ENCODE data around the gene GLIPR2. TPM values are rescaled to one million over a fixed set of nuclear protein-coding genes. Genes with fewer than 3 reads are reported as not detected.

GLIPR2 gene
- polyA plus RNA-seq, 1 donor (not counting 4 experiments of a cell fraction or from before 2014, with no cell fraction given), result 3.7 TPM

DNA sequence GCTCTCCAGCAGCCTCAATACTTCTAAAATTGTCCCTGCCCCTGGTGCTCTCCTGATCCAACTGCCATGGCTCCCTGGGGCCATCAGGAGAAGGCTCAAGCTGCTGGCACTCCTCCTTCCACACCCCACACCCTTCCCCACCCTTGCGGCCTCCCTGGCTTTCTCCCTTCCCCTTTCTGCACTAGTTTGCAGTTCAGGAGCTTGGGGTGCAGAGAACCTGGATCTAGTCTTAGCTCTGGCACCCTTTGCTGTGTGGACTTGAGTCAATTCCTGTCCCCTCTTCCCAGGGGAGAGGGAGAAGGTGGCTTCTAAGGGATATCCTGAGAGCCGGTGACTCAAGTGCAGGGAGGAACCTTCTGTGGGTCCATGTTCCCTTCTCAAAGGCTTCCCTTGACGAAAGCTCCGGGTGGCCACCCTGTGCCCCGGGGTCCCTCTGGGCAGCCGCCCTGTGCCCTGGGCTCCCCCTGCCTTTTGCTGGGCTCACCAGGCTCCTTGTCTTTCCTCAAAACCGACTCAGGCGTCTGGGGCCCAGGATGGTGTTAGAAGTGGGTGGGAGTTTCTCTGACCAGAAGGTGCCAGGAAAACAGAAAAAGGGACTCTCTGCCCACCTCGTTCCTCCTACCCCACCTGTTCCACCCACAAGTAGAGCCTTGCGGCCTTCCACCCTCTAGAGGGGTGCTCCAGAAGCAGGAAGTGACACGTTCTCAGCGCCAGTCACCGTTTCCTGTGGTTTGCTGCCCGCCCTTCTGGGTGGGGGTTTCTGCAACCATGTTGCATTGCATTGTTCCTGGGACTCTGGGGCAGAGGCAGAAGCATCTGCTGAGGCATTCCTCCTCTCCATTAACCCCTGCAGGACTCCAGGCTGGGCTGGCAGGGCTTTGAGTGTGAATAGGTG, 15.0 kb downstream of the GLIPR2 start:
- Histone ChIP-seq H4K20me1 (ENCODE audit: control insufficient read depth, extremely low read depth, insufficient read depth, low read length) (no peaks in the 10 kb centered on the region), H3K79me2 (ENCODE audit: control insufficient read depth, insufficient read depth, low read length) (no peaks in the 10 kb centered on the region), H3K27me3 (ENCODE audit: control insufficient read depth, extremely low read depth, insufficient read depth, low read length) (peaks cover 4% of the 10 kb centered on the region), H3K4me1 (ENCODE audit: control insufficient read depth, extremely low read depth, insufficient read depth, low read length) (peaks cover 4% of the 10 kb centered on the region), H3K27ac (ENCODE audit: control insufficient read depth, insufficient read depth, low read length) (no peak overlapping the region), H3K9ac (ENCODE audit: control insufficient read depth, extremely low read depth, insufficient read depth, low read length) (no peak overlapping the region), H2AFZ (ENCODE audit: control insufficient read depth, low read length) (no peak overlapping the region), H3K9me1 (ENCODE audit: control insufficient read depth, extremely low read depth, insufficient read depth, low read length) (no peaks in the 10 kb centered on the region), H3K4me2 (ENCODE audit: control insufficient read depth, extremely low read depth, insufficient read depth, low read depth, low read length) (no peak overlapping the region), H3K9me3 (ENCODE audit: control insufficient read depth, low read depth, low read length) (no peaks in the 10 kb centered on the region), H3K36me3 (ENCODE audit: control insufficient read depth in 2 of 2, extremely low read depth in 1 of 2, insufficient read depth in 2 of 2, low read length in 2 of 2) (no peaks in the 10 kb centered on the region), H3K4me3 (ENCODE audit: control insufficient read depth in 2 of 3, extremely low read depth in 1 of 3, insufficient read depth in 2 of 3, low read depth in 1 of 3, low read length in 3 of 3) (no peak overlapping the region)
- DNase-seq (ENCODE audit: low read depth, low spot score) (no peak), FAIRE-seq (no peak)
- dilution Hi-C loops (cut with MboI; ENCODE audit: extremely low pct_ligation_motif_present, low sequenced_read_pairs), result no loop called here
- TF ChIP-seq, protein P1, sequence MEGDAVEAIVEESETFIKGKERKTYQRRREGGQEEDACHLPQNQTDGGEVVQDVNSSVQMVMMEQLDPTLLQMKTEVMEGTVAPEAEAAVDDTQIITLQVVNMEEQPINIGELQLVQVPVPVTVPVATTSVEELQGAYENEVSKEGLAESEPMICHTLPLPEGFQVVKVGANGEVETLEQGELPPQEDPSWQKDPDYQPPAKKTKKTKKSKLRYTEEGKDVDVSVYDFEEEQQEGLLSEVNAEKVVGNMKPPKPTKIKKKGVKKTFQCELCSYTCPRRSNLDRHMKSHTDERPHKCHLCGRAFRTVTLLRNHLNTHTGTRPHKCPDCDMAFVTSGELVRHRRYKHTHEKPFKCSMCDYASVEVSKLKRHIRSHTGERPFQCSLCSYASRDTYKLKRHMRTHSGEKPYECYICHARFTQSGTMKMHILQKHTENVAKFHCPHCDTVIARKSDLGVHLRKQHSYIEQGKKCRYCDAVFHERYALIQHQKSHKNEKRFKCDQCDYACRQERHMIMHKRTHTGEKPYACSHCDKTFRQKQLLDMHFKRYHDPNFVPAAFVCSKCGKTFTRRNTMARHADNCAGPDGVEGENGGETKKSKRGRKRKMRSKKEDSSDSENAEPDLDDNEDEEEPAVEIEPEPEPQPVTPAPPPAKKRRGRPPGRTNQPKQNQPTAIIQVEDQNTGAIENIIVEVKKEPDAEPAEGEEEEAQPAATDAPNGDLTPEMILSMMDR (optimal IDR thresholded peaks at IDR 0.05 in 1 of 3, IDR thresholded peaks at IDR 0.05 in 1 of 3, conservative IDR thresholded peaks at IDR 0.05 in 1 of 3; ENCODE audit: extremely low read depth in 1 of 3, insufficient read depth in 2 of 3, low read length in 3 of 3), result no peak
- no peak for TF ChIP-seq EZH2 (IDR thresholded peaks at IDR 0.05; ENCODE audit: low read length)

DNA sequence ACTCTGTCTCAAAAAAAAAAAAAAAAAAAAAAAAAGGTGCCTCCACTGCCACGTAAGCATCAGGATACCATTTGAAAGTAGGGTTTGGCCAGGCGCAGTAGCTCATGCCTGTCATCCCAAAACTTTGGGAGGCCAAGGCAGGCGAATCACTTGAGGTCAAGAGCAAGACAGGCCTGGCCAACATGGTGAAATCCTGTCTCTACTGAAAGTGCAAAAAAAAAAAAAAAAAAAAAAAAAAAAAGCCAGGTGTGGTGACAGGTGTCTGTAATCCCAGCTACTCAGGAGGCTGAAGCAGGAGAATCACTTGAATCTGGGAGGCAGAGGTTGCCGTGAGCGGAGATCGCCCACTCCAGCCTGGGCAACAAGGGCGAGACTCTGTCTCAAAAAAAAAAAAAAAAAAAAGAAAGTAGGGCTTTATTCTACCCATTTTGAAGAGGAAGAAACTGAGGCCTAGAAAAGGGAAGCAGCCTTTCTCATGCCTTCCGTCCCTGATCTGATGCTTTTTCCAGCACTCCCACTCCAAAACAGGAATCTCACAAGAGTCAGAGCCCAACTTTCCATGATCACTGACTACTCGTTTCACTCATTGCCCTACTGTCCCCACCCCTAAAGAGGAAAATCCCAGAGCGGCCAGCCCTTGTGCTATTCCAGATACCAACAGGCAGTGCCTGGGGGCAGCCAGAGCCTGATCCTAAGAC, 16.4 kb downstream of the GLIPR2 start:
- Histone ChIP-seq H3K27me3 (ENCODE audit: control insufficient read depth, extremely low read depth, insufficient read depth, low read length) (peaks cover 4% of the 10 kb centered on the region), H3K9me3 (ENCODE audit: control insufficient read depth, low read depth, low read length) (no peaks in the 10 kb centered on the region), H3K9ac (ENCODE audit: control insufficient read depth, extremely low read depth, insufficient read depth, low read length) (no peak overlapping the region), H3K9me1 (ENCODE audit: control insufficient read depth, extremely low read depth, insufficient read depth, low read length) (no peaks in the 10 kb centered on the region), H3K36me3 (ENCODE audit: control insufficient read depth in 2 of 2, extremely low read depth in 1 of 2, insufficient read depth in 2 of 2, low read length in 2 of 2) (no peaks in the 10 kb centered on the region), H2AFZ (ENCODE audit: control insufficient read depth, low read length) (no peak overlapping the region), H3K4me2 (ENCODE audit: control insufficient read depth, extremely low read depth, insufficient read depth, low read depth, low read length) (no peak overlapping the region), H3K27ac (ENCODE audit: control insufficient read depth, insufficient read depth, low read length) (no peak overlapping the region), H3K79me2 (ENCODE audit: control insufficient read depth, insufficient read depth, low read length) (no peaks in the 10 kb centered on the region), H4K20me1 (ENCODE audit: control insufficient read depth, extremely low read depth, insufficient read depth, low read length) (no peaks in the 10 kb centered on the region), H3K4me3 (ENCODE audit: control insufficient read depth in 2 of 3, extremely low read depth in 1 of 3, insufficient read depth in 2 of 3, low read depth in 1 of 3, low read length in 3 of 3) (no peak overlapping the region), H3K4me1 (ENCODE audit: control insufficient read depth, extremely low read depth, insufficient read depth, low read length) (peaks cover 4% of the 10 kb centered on the region)
- dilution Hi-C loops (cut with MboI; ENCODE audit: extremely low pct_ligation_motif_present, low sequenced_read_pairs), result no loop called here
- TF ChIP-seq EZH2 (IDR thresholded peaks at IDR 0.05; ENCODE audit: low read length), result no peak
- TF ChIP-seq, protein P1 (optimal IDR thresholded peaks at IDR 0.05 in 1 of 3, IDR thresholded peaks at IDR 0.05 in 1 of 3, conservative IDR thresholded peaks at IDR 0.05 in 1 of 3; ENCODE audit: extremely low read depth in 1 of 3, insufficient read depth in 2 of 3, low read length in 3 of 3), result no peak
- no peak for FAIRE-seq
- no peak for DNase-seq (ENCODE audit: low read depth, low spot score)

All from keratinocyte (primary cell).